ENCODE results near the gene AFAP1L2. TPM values are rescaled to one million over a fixed set of nuclear protein-coding genes. Genes with fewer than 3 reads are reported as not detected.
A peak's percentile ranks its signal among the peaks of the same experiment; 100 is the strongest.

AFAP1L2 gene
- total and polyA plus RNA-seq, 12 donors = 2.9 to 5.0 (median 4.3) TPM

- DNase-seq (no peak), ATAC-seq (no peak)
- Histone ChIP-seq H3K4me3 (no peak overlapping the region), H3K4me1 (peaks cover 3 to 69% (median 26%) of the 10 kb centered on the region in 9 donors), H3K27me3 (peaks cover 0 to 14% (median 0%) of the 10 kb centered on the region in 7 donors), H3K27ac (no peak overlapping the region), H3K9me3 (no peaks in the 10 kb centered on the region), H3K36me3 (no peaks in the 10 kb centered on the region)
- WGBS, 2 donors = 83 to 94% methylated on average over 6 of the region's 6 CpGs
- intact Hi-C loops (cut with DNase I) = loop anchor here in 1 of 10 donors (10.0 kb wide), 1 partner anchor 50 kb away; no protein-coding TSS in a partner anchor
- TF ChIP-seq, protein P1, sequence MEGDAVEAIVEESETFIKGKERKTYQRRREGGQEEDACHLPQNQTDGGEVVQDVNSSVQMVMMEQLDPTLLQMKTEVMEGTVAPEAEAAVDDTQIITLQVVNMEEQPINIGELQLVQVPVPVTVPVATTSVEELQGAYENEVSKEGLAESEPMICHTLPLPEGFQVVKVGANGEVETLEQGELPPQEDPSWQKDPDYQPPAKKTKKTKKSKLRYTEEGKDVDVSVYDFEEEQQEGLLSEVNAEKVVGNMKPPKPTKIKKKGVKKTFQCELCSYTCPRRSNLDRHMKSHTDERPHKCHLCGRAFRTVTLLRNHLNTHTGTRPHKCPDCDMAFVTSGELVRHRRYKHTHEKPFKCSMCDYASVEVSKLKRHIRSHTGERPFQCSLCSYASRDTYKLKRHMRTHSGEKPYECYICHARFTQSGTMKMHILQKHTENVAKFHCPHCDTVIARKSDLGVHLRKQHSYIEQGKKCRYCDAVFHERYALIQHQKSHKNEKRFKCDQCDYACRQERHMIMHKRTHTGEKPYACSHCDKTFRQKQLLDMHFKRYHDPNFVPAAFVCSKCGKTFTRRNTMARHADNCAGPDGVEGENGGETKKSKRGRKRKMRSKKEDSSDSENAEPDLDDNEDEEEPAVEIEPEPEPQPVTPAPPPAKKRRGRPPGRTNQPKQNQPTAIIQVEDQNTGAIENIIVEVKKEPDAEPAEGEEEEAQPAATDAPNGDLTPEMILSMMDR (IDR thresholded peaks at IDR 0.05) = no peak
Observed at GRCh38 chr10:114394531-114394930, 9.8 kb downstream of the AFAP1L2 start.

- 81 to 88% methylated on average over 7 of the region's 7 CpGs for WGBS, 2 donors
- peaks cover 0 to 8% (median 0%) of the 10 kb centered on the region in 7 donors for H3K27me3 ChIP-seq
- TF ChIP-seq, protein P1 (IDR thresholded peaks at IDR 0.05) = no peak
Observed at GRCh38 chr10:114393886-114394285, 10.4 kb downstream of the AFAP1L2 start.

GRCh38 chr10:114393482-114393881 is 10.8 kb downstream of the AFAP1L2 start:
- Histone ChIP-seq H3K4me1 (peaks cover 3 to 69% (median 27%) of the 10 kb centered on the region in 9 donors), H3K4me3 (no peak overlapping the region), H3K36me3 (no peaks in the 10 kb centered on the region), H3K27me3 (peaks cover 0 to 7% (median 0%) of the 10 kb centered on the region in 7 donors), H3K9me3 (no peaks in the 10 kb centered on the region), H3K27ac (peak overlapping the region in 2 of 10 donors; percentile 14 to 21)
- intact Hi-C loops (cut with DNase I) = loop anchor here in 1 of 10 donors (10.0 kb wide), 1 partner anchor 49 kb away; no protein-coding TSS in a partner anchor
- 61 to 63% methylated on average over 11 of the region's 11 CpGs for WGBS, 2 donors
- ATAC-seq = peak in 2 of 8 donors; percentile 14 to 46
- no peak for DNase-seq
- TF ChIP-seq, protein P1 (IDR thresholded peaks at IDR 0.05) = no peak

More at GRCh38 chr10:114393886-114394285, 10.4 kb downstream of the AFAP1L2 start:
- Histone ChIP-seq H3K9me3 (no peaks in the 10 kb centered on the region), H3K4me3 (no peak overlapping the region), H3K4me1 (peaks cover 3 to 69% (median 27%) of the 10 kb centered on the region in 9 donors), H3K36me3 (no peaks in the 10 kb centered on the region), H3K27ac (no peak overlapping the region)
- DNase-seq = no peak
- no peak for ATAC-seq
- intact Hi-C loops (cut with DNase I) = loop anchor here in 1 of 10 donors (10.0 kb wide), 1 partner anchor 49 kb away; no protein-coding TSS in a partner anchor

DNA sequence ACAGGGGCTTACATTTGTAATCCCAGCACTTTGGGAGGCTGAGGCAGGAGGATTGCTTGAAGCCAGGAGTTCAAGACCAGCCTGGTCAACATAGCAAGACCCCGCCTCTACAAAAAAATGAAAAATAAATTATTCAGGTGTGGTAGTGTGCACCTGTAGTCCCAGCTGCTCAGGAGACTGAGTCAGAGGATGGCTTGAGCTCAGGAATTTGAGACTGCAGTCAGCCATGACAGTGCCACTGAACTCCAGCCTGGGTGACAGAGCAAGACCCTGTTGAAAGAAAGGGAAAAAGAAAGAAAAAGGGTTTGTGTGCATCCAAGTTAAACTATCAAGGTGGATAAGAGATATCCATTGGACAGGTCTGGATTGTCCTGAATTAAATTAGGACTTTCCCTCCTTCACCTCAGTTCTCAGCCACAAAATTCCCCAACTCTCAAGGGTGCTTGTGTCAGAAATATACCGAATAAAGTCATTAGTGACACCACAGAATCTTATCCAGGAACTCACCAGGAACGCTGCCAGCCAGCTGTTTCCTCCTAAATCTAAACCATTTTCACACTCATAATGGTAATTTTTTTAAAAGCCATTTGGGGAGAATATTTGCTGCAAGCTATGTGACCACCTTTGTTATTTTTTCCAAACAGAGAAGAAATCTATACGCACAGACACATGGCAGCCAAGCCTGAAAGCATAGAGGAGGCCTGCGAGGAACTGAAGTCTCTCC is 12.0 kb downstream of the AFAP1L2 start:
- 58 to 62% methylated on average over 5 of the region's 5 CpGs for WGBS, 2 donors
- peaks cover 0 to 7% (median 0%) of the 10 kb centered on the region in 7 donors for H3K27me3 ChIP-seq
- H3K36me3 ChIP-seq = no peaks in the 10 kb centered on the region
- intact Hi-C loops (cut with DNase I) = loop anchor here in 1 of 10 donors (10.0 kb wide), 1 partner anchor 47 kb away; no protein-coding TSS in a partner anchor
- H3K4me3 ChIP-seq = no peak overlapping the region
- TF ChIP-seq, protein P1 (IDR thresholded peaks at IDR 0.05) = no peak
- H3K4me1 ChIP-seq = peaks cover 3 to 59% (median 19%) of the 10 kb centered on the region in 9 donors
- DNase-seq = no peak
- no peak for ATAC-seq
- H3K27ac ChIP-seq = no peak overlapping the region
- no peaks in the 10 kb centered on the region for H3K9me3 ChIP-seq

All from heart right ventricle (tissue), 16 donors.